Astrocyte of the cerebellum (primary cell): ENCODE results near the gene REXO1.

Experiments used
- DNase-seq: peaks from one replicate; pipeline ENCODE4 v3.0.0-alpha.2; 2011; ENCODE audit warnings: low read depth
- H3K4me3 ChIP-seq: 2 replicates; pipeline ENCODE4 v1.5.1; 2011; ENCODE audit warnings: mild to moderate bottlenecking, low read depth, low read length, moderate library complexity
- CTCF ChIP-seq: IDR thresholded peaks from 2 replicates; pipeline ENCODE4 v1.5.1; 2012; ENCODE audit warnings: low read length, low read depth, moderate library complexity, mild to moderate bottlenecking; ENCODE audit errors: missing control alignments
- in situ Hi-C: cut with HindIII; loops from 2 replicates; pipeline ENCODE4 v1.10.0; 2017; ENCODE audit warnings: low sequenced_read_pairs

Gene REXO1

GRCh38 chr19:1850809-1851653 is 2.7 kb upstream of the REXO1 start:
- no peak for DNase-seq
- no peak overlapping the region for H3K4me3 ChIP-seq
- in situ Hi-C loops = no loop called here
- no peak for TF ChIP-seq CTCF

GRCh38 chr19:1849886-1850398 is 1.7 kb upstream of the REXO1 start:
- no peak overlapping the region for H3K4me3 ChIP-seq
- TF ChIP-seq CTCF = no peak
- in situ Hi-C loops = no loop called here
- DNase-seq = no peak

GRCh38 chr19:1849132-1849474 is 820 bp upstream of the REXO1 start:
- in situ Hi-C loops = no loop called here
- H3K4me3 ChIP-seq = no peak overlapping the region
- no peak for DNase-seq
- TF ChIP-seq CTCF = no peak

GRCh38 chr19:1847684-1848398 is 442 bp downstream of the REXO1 start:
- peak overlapping the region; percentile 90 for H3K4me3 ChIP-seq
- DNase-seq = no peak
- in situ Hi-C loops = no loop called here
- no peak for TF ChIP-seq CTCF

GRCh38 chr19:1847348-1847683 is 967 bp downstream of the REXO1 start:
- H3K4me3 ChIP-seq = peak overlapping the region; percentile 90
- DNase-seq = no peak
- in situ Hi-C loops = no loop called here
- TF ChIP-seq CTCF = no peak

- in situ Hi-C loops = no loop called here
- H3K4me3 ChIP-seq = peak overlapping the region; percentile 90
- no peak for DNase-seq
- TF ChIP-seq CTCF = no peak
Measured at GRCh38 chr19:1846517-1847204, 1.6 kb downstream of the REXO1 start.
